HG03159 (cell line): Measurements from ENCODE around the gene SP1.
"Not testable (repeated sequence)": the region's sequence is repeated elsewhere in the genome, so short reads cannot be mapped to it uniquely, and the experiment has no call there.

Source experiments
- ATAC-seq: cut with Tn5 transposase; IDR thresholded peaks from one replicate; pipeline ENCODE4 v1.9.1; 2021; ENCODE audit warnings: mild to moderate bottlenecking, moderate library complexity; ENCODE audit not compliant: unreplicated experiment

Gene SP1

GRCh38 chr12:53358836-53359419, 21.0 kb upstream of the SP1 start:
- no peak for ATAC-seq

DNA sequence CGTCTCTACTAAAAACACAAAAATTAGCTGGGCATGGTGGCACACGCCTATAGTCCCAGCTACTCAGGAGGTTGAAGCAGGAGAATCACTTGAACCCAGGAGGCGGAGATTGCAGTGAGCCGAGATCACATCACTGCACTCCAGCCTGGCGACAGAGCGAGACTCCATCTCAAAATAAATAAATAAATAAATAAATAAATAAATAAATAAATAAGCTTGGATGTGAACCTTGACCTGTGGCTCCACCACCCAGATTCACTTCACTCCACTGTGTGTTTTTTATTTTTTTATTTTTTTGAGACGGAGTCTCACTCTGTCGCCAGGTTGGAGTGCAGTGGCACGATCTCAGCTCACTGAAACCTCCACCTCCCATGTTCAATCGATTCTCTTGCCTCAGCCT, 18.3 kb upstream of the SP1 start:
- ATAC-seq = not testable (repeated sequence)

DNA sequence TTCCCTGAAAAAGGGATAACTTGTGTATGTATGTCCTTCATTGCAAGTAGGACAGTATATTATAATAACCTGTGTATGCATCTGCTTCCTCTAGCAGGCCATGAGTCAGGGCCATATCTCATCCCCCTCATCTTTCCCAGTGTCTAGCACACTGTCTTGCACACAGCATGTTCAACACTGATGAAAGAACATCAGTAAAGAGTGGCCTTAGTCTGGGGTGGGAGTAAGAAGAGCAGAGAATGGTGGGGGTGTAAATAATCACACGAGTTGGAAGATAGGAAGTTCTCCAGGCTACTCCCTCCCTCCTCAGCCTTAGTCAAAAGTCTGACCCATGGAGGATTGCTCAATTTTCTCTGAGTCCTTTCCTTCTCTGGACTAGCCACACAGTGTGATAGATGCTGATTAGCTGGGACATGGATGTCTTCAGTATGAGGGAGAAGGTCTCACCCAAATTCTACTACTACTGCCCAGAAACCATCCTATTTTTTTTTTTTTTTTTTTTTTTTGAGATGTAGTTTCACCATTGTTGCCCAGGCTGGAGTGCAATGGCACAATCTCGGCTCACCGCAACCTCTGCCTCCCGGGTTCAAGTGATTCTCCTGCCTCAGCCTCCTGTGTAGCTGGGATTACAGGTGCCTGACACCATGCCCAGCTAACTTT, 14.6 kb upstream of the SP1 start:
- no peak for ATAC-seq

DNA sequence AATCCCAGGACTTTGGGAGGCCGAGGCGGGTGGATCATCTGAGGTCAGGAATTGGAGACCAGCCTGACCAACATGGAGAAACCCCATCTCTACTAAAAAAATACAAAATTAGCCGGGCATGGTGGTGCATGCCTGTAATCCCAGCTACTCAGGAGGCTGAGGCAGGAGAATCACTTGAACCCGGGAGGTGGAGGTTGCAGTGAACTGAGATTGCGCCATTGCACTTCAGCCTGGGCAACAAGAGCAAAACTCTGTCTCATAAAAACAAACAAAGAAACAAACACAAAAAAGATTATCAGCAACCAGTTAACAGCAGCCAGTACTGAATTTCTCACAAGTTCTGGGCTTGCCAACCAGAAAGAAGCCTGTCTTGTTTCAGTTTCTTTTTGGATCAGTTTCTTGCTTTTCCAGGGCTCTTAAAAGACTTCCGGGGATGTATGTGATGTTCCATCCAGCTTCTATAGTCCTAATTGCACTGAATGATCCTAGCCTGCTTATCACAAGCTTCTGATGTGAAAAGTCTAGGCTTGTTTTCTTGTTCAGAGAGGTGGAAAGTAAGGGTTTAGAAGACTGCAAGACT, 6.3 kb upstream of the SP1 start:
- not testable (repeated sequence) for ATAC-seq

- not testable (repeated sequence) for ATAC-seq
Measured at GRCh38 chr12:53374277-53374676, 5.7 kb upstream of the SP1 start.

DNA sequence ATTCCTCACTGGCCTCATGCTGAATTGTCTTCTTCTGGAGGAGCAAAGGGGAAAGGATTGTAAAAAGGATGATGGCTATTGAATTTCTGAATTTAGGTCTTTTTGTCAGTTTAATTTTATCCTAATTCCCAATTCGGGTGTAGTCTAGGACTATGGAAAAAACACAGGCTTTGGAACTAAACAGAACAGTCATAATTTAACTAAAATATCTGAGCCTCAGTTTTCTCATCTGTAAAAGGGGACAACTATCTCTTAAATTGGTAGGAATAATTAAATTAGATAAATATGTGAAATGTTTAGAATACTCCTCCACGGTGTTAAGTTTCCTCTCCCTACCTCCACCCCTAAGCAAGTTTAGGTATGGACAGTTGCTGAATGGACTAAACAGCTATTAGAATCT, 3.2 kb upstream of the SP1 start:
- no peak for ATAC-seq

DNA sequence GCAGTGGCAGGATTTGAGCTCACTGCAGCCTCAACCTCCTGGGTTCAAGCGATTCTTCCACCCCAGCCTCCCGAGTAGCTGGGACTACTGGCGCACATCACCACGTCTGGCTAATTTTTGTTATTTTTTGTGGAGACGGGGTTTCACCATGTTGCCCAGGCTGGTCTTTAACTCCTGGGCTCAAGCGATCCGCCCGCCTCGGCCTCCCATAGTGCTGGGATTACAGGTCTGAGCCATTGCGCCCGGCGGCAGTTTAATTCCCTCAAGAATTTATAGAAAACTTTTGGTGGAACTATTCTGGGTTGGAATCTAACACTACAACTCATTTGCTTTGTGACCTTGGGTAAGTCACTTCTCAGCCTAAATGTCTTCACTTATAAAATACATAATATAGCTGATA, 1.8 kb upstream of the SP1 start:
- ATAC-seq = no peak

GRCh38 chr12:53378724-53379388, 1.1 kb upstream of the SP1 start:
- no peak for ATAC-seq

GRCh38 chr12:53379389-53380103, 430 bp upstream of the SP1 start:
- peak; percentile 67 for ATAC-seq

DNA sequence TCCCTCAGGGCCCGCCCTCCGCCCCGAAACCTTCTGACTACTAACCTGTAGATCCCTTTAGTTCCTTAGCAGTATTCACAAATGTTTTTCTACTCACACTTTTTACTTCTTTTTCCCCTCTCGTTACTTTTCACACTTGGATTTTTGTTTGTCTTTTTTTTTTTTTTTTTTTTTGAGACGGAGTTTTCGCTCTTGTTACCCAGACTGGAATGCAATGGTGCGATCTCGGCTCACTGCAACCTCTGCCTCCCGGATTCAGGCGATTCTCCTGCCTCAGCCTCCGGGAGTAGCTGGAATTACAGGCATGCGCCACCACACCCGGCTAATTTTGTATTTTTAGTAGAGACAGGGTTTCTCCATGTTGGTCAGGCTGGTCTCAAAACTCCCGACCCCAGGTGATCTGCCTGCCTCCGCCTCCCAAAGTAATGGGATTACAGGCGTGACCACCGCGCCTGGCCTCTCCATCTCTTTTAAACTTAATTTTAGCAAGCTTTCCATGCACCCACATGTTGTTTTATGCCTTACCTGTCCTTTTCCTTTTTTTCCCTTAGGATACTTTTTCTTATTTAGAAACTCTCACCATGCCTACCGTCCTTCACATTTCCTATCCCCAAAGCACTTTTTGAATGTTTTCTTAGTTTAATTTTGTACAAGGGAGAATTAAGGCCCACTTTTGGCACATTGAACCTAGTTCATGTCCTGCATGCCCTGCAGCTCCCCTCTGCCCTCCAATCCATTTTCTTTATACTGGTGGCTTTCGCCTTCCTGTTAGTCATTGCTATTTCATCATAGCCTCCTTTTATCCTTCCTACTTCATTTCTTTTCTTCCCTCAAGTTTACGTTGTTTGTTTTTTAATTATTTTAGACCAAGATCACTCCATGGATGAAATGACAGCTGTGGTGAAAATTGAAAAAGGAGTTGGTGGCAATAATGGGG, 1.1 kb downstream of the SP1 start:
- ATAC-seq = no peak

DNA sequence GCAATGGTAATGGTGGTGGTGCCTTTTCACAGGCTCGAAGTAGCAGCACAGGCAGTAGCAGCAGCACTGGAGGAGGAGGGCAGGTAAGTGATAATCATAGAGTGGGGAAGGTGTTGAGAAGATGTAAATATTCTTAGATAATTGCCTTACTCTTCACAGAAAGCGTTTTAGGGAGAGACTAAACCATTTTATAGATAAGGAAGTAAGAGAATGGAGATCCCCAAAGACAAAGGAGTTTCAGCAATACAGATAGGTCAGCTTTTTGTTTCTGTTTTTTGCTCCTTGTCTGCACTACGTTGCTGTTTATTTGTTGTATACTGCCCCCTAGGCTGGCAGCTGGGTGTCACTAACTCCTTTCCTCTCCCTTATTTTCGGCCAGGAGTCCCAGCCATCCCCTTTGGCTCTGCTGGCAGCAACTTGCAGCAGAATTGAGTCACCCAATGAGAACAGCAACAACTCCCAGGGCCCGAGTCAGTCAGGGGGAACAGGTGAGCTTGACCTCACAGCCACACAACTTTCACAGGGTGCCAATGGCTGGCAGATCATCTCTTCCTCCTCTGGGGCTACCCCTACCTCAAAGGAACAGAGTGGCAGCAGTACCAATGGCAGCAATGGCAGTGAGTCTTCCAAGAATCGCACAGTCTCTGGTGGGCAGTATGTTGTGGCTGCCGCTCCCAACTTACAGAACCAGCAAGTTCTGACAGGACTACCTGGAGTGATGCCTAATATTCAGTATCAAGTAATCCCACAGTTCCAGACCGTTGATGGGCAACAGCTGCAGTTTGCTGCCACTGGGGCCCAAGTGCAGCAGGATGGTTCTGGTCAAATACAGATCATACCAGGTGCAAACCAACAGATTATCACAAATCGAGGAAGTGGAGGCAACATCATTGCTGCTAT, 2.0 kb downstream of the SP1 start:
- no peak for ATAC-seq

DNA sequence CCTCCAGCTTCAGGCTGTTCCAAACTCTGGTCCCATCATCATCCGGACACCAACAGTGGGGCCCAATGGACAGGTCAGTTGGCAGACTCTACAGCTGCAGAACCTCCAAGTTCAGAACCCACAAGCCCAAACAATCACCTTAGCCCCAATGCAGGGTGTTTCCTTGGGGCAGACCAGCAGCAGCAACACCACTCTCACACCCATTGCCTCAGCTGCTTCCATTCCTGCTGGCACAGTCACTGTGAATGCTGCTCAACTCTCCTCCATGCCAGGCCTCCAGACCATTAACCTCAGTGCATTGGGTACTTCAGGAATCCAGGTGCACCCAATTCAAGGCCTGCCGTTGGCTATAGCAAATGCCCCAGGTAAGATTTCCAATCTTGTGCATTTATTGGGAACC, 3.3 kb downstream of the SP1 start:
- no peak for ATAC-seq

DNA sequence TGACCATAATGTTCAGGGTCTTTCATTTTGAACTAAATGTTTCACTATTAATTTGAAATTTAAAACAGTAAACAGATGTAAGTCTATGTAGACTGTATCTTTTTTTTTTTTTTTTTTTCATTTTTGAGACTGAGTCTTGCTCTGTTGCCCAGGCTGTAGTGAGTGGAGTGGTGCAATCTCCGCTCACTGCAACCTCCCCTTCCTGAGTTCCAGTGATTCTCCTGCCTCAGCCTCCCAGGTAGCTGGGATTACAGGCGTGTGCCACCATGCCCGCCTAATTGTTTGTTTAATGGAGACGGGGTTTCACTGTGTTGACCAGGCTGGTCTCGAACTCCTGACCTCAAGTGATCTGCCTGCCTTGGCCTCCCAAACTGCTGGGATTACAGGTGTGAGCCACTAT, 6.4 kb downstream of the SP1 start:
- not testable (repeated sequence) for ATAC-seq

GRCh38 chr12:53388932-53389331, 9.0 kb downstream of the SP1 start:
- ATAC-seq = no peak

DNA sequence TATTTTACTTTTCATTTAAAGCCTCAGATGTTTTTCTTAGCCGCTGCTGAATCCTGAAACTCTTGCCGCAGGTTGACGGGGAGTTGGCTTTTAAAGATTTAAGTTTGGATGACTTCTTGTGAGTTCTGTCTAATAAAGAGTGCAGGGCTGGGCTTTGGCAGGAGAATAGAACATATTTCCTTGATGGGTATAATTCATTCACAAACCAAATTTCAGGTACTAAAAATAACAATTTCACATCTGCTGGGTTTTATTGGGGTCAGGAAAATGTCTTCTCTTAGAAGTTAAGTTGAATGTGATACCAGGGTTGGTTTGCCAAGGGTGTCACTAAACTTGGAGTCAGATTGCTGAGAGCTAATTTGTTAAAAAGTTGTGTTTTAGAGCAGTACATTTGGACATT, 9.7 kb downstream of the SP1 start:
- no peak for ATAC-seq

DNA sequence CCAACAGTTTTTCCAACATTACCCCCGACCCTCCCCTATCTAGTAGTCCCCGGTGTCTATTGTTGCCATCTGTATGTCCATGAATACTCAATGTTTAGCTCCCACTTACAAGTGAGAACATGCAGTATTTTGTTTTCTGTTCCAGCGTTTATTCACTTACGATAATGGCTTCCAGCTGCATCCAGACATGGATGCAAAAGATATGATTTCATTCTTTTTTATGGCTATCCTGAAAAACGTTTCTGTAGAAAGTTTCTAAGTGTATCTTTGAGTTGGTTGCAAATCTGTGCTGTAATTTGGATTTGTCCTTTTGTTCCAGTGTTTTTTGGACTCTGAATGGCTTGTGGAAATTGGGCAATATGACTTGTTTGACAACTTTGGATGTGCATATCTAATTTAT, 11.7 kb downstream of the SP1 start:
- ATAC-seq = no peak

GRCh38 chr12:53399896-53400295, 19.9 kb downstream of the SP1 start:
- ATAC-seq = no peak

- not testable (repeated sequence) for ATAC-seq
Measured at GRCh38 chr12:53402351-53402750, 22.4 kb downstream of the SP1 start.

- ATAC-seq = no peak
Measured at GRCh38 chr12:53402871-53403270, 22.9 kb downstream of the SP1 start.
